HL-60/S4 treated with retinoic acid at 250 ng/mL for 4 days and 3 days (cell line): ENCODE measurements around the gene CSRP3.

Experiments
- in situ Hi-C: fragments of 300-500 bp; cut with MboI; formaldehyde crosslinking; loops from 2 replicates; pipeline ENCODE4 v1.7.0; 2022; ENCODE audit warnings: low sequenced_read_pairs

CSRP3 gene

DNA sequence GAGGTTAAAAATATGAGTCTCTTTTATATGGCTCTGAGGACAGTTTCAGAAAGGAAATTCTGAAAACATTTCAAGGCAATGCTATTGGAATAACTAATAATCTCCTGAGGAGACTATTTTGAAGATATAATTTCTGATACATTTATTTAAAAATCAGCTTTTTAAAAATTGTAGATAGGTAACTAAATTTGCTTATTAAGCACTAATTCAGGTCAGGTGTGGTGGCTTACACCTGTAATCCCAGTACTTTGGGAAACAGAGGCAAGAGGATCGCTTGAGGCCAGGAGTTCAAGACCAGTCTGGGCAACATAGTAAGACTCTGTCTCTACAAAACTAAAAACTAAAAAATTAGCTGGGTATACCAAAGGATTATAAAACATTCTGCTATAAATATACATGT lies 67.8 kb downstream of the CSRP3 start:
- in situ Hi-C loops = no loop called here
